DMS79 treated with DMSO at 0.1 percent for 48 hours (cell line): Measurements from ENCODE around the gene SASH3.

Experiments
- DNase-seq: peaks from one replicate; lab custom pipeline; 2025; lab: John Stamatoyannopoulos, UW

Gene SASH3

DNA sequence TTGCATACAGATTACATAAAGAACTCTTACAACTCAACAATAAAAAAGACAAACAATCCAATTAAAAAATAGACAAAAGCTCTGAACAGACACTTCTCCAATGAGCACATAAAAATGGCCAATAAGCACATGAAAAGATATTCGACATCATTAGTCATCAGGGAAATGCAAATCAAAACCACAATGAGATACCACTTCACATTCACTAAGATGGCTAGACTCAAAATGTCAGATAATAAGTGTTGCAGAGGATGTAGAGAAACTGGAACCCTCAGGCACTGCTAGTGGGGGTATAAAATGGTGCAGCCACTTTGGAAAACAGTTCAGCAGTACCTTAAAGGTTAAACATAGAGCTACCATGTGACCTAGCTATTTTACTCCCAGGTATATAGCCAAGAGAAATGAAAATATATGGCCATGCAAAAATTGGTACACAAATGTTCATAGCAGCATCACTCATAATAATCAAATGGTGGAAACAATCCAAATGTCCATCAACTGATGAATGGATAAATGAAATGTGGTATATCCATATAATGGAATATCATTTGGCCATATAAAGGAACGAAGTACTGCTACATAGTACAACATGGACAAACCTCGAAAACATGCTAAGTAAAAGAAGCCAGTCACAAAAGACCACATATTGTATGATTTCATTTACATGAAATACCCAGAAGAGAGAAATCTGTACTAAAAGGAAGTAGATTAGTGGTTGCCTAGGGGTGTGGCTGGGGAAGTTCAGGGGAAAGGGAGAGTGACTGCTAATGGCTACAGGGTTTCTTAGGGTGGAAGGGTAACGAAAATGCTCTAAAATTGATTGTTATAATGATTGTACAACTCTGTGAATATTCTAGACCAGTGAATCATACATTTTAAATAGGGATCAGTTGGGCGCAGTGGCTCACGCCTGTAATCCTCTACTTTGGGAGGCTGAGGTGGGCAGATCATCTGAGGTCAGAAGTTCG, 29.4 kb downstream of the SASH3 start:
- no peak for DNase-seq

DNA sequence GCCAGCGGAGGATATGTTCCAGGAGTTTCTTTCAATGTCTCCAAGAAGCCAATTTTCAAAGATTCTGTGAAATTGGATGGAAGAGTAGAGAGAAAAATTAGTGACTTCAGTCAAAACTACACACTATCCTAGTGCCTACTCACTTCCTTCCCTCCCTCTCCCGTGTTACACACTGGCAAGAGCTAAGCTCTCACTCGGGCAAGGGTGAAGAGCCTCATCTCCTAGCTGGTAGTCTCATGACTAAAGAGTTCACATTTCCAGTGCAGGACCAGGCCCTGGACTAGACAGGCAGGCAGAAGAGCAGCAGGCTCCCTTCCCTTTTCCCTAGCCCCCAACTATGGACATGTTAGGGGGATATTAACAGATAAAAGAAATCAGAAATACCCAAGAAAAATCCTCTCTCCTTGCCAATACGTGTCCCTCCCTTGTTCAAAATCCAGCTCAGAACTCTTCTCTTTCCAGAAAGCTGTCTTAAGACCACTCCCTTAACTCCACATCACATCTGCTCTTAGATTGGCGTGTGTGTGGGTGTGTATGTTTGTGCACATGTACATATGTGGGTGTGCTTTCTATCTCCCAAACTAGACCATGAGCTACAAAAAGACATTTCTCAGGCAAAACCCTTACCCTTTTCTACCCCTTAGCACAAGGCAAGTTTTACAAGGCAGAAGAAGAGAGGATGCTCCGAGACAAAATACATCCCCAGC, 34.1 kb downstream of the SASH3 start:
- no peak for DNase-seq

DNA sequence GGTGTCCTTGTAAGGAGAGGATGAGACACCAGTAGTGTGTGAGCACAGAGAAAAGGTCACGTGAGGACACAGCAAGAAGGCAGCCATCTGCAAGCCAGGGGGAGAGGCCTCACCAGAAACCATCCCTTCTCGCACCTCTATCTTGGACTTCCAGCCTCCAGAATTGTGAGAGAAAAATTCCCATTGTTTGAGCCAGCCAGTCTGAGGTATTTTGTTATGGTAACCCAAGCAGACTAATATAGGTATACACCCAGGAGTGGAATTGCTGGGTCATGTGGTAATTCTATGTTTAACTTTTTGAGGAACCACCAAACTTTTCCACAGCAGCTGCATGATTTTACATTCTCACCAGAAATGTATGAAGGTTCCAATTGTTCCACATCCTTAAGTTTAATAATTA, 38.4 kb downstream of the SASH3 start:
- DNase-seq = no peak

DNA sequence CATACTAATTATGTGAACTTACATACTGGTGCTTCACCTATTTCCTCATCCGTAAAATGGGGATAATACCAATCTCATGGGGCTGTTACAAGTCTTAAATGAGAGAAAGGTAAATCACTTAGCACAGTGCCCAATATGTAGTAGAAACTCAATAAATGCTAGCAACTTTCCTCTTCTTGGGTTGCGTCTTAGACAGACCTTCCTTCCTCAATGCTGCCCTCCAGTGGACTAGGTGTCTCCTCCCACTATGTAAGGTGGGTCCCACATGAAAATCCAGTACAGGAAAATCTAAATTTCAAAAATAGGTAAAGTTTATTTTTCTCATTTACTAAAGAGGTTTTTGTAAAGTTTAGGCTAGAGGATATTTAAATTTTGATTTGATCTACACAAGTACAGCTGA, 43.4 kb downstream of the SASH3 start:
- DNase-seq = no peak

DNA sequence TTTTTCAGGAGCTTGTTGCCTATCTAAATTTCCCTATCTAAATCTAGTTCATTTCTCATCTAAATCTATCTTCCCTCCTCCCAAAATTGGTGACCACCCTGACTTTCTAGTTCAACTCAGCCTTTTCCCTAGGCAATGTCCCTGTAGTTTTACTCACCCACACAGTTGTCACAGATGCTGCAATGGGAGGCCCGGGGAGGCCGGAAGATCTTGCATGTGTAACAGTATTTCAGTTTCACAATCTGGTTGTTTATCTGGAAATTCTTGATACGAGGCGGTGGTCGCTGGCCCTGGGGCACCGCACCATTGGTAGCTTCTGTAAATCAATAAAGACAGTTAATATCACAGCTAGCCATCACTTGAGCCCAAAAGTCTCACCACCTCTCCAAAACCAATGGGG, 43.8 kb downstream of the SASH3 start:
- no peak for DNase-seq

DNA sequence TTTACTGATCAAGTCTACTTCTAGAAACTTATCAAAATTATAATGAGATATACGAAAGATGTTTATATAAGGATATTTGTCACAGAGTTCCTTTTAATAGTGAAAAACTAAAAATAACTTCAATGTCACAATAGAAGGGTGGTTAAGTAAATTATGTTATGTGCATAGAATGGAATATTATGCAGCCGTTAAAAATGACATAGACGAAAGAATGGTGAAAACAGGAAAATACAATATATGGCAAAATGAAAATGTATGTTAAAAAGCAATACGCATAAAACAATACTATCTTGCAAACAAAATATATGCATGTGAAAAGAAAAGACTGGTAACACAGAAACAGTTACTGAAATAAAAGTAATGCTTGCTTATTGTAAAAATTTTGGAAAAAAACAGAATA, 44.9 kb downstream of the SASH3 start:
- no peak for DNase-seq

DNA sequence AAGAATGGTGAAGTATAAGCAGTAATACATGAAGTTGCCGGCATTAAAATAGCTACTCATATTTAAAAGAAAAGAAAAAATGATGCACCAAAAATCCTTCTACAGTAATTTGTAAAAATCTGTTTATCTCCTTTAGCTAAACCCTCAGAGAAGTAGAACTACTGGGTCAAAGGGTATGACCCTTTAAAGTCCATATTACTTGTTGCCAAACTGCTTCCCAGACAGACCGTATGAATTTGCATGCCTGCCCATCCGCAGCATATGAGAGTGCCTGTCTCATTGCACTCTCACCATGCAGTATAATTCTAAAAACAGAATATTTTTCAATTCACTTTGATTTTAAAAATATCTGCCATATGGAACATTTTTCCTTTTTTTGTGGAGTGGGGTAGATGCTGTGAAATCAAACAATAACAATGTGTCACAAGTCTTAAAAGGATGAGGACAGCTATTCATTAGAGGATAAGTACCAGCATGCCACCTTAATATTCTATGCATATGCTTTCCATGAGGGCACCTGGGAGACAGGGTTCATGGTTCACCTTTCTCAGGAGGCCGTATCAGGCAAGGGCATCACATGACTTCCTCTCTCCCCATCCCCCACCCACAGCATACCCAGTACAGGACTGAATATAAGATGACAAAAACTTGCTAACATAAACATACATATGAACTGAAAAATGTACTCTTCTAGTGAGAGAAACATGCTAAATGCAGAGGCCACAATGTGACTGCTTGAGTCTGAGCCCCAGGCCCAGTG, 46.2 kb downstream of the SASH3 start:
- no peak for DNase-seq

DNA sequence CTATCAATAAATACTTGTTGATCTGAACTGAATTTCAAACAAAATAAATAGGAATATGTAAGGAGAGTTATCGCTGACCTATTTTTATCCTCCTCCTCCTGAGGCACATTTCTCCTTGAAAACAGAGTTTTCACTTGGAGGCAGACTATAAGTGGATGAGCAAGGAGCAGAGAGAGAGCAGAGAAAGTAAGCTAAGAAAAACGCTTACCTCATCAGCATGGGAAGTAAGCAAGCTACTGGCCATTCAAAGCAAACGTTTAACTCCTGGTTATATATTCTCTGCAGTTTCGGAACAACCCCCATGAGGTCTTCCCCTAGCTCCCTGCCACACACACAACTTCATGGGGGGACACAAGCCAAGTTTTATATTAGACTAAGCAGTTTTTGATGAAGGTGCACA, 50.7 kb downstream of the SASH3 start:
- no peak for DNase-seq

DNA sequence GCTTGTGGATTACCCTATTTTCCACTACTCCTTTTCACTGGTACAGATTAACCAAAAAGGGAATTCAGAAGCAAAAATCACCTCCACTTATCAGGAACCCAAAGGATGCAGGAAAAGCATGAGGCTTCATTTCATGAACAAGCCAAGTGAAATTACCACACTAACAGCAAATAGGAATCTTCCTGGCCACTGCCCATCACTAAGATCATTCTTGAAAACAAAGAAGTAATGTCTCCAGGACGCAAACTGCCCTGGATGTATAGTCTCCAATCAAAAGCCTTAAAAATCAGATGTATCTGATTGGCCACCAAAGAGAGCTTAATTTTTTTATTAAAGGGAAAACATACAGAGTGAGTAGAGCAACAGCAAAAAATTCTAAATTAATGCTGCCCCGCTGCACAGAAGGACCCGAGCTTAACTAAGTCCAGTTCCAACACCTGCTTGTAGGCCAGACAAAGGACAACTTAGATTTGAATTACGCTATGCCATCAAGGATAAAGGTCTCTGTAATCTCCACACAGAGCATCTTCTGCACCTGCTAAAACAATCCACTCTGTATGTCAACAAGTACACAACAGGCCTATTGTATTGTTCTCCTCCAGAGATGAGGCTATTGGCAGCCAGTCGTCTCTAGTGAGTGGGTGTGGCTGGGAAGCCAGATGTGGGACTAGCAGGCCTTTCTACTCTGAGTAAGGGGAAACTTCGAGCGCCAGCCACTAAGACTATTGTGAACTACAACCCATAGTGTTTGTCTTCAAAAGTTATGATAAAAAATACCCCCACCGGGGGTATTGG, 51.5 kb downstream of the SASH3 start:
- DNase-seq = no peak

DNA sequence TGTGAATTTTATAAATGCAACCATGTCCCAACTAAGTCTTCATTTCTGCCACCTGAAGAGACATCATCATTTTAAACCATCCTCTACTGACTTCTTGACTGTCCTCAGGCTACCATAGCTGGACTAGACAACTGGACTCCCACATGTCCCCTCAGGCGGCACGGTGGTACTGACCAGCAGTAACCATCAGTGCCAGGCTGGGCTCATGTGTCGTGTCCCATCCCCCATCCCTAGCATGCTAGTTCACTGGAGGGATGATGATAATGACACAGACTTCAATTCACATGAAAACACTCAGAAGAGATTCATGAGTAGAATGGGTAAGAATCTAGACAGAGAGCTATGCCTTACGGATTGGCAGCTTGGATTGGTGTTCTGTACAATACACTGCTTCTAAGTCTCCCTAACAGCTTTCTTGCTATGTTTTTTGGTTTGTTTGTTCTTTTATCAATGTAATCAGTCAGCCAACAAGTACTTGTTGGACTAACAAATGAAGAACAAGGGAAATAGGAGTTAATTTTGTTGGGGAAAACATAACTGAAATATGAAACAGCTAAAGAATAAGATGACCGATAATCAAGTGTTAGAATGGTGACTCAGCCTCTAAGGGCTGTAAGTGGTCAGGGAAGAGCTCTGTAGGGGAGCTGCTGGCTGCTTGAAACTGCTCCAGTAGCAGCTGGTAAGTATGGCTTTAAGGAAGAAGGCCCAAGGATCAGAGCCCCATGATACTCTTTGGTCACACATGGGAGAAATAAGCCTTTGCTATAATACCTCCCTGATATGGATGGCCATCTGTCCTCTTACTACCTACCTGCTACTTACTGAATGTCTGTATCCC, 53.6 kb downstream of the SASH3 start:
- peak; percentile 17 for DNase-seq

DNA sequence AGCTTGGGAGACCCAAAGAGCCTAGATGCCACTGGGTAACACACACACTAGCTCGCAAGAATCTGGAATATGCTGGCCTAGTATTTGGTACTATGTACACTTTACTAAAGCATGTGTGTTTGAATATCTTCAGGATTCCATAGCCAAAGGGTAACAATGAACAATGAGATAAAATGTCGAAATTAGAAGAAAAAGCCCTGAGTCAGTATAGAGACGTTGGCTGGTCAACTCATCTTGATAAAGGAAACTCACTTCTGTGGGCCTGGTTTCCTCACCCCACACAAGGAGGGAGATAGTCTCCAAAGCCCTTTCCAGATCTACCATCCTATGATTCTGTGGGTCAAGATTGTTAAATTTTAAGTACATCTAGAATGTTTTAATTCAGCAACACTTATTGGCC, 57.1 kb downstream of the SASH3 start:
- no peak for DNase-seq

DNA sequence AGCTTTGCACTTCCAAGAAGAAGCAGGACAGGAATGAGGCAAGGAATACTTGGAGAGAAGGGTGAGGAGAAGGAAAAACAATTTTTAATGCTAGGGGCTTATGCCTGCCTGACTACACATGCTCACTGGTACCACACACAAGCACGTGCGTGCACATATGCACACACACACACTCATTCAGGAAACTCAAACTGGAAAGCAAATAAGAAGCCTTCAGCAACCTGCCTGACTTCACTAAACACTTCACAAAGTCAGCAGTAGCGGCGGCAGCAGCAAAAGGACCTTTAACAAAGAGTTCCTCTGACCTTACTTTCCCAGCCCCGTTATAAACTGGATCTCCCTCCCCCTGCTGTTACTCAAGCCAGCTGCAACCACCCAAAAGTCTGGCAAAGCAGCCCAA, 60.6 kb downstream of the SASH3 start:
- DNase-seq = no peak

DNA sequence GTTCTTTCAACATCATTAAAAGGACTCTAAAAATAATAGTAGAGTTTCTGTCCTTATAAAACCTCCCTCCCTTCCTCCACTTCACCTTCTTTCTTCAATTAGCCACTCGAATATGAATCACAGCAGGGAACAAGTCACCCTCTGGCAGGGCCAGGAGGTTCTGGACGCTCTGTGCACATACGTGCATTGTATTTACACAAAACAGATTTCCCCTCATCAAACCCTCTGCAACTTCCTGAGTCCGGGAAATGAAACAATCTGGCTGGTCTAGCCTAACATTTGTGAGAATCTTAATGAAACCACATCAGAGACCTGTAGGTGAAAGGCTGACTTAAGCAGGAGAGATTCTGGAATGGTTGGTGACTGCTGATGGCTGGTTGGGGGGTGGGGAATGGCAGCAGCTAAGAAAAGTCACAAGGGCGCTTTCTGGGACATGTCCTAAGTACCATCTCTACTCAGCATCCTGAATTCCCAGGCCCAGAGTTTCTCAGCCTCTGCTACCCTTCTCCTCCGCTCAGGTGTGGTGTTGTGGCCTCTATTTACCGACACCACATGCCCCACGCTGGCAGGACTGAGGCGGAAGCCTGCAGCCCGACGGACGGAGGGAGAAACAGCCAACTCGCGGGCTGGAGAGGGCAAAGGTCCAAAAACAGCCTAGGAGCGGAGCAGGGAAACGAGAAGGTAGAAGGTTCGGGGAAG, 62.9 kb downstream of the SASH3 start:
- no peak for DNase-seq

DNA sequence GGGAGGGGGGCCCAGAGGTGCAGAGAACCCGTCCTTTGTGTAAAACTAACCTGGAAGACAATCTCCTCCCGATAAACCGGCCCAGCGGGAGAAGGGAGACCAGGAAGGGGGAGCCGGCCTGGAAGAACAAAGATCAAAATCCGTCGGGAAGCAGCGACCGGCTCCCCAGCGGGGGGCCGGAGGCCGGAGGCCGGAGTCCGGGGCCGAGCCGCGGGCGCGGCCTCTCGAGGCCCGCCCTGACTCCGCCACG, 63.4 kb downstream of the SASH3 start:
- no peak for DNase-seq

DNA sequence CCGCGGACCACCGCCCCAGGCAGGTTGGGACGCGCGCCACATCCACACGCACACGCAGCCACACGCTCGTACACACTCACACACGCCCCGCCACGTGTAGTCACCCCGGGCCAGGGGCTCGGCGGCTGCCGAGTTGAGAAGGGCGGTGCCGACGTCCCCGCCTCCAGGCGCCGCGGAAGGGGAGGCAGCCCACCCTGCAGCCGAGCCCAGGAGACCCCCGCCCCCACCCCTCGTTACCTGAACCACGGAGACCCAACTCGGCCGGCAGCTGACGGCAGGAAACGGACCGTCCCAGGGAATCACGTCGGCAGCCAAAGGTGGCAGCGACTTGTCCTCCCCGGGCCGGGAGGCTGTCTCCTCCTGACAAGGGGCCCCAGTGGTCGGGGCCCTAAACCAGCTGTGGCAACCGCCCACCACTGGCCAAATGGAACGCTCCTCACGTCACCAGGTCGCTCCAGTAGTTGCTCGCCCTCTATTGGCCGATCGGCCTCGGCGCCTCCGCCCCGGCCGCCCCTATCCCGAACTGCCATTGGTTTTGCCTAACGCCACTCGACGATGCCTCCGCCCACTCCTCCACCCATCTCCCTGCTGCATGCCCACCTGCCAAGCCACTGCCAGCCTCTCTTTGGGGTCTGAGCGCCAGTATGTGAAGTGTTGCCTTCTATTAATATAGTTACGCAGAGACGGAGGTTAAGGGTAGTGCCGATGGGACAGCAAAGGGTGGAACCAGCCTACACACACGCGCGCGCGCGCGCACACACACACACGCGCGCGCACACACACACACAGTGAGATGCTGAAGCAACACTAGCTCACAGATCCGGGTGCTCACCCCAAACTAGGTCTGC, 63.9 kb downstream of the SASH3 start, which contains the start of gene ZDHHC9:
Gene ZDHHC9, minus strand, starts transcription at position 428 of the 848 bp plus-strand sequence. CDS start 1,941 bp downstream, outside the sequence.
- DNase-seq = peak; percentile 71
